Mesenchymal stem cell (in vitro differentiated cells and primary cell): ENCODE data around the gene PDE9A.
A peak's percentile ranks its signal among the peaks of the same experiment; 100 is the strongest.

Source experiments
- DNase-seq: peaks from one replicate; pipeline ENCODE4 v3.0.0-alpha.2; 2013
- H2AFZ ChIP-seq: one replicate; pipeline ENCODE4 v1.6.1; 2013; ENCODE audit warnings: low read depth, mild to moderate bottlenecking, control low read depth, inconsistent platforms, low read length, moderate library complexity
- H2AK5ac ChIP-seq: 2 replicates; pipeline ENCODE4 v1.6.1; 2013; ENCODE audit warnings: low read length, moderate library complexity, mild to moderate bottlenecking, inconsistent platforms; ENCODE audit not compliant: severe bottlenecking
- H2BK120ac ChIP-seq: one replicate; pipeline ENCODE4 v1.6.1; 2013; ENCODE audit warnings: low read depth, mild to moderate bottlenecking, inconsistent platforms, low read length, moderate library complexity
- H2BK12ac ChIP-seq, 2 experiments: one replicate each; pipeline ENCODE4 v1.6.1; 2013; ENCODE audit warnings: inconsistent platforms in 2 of 2, low read length in 2 of 2, mild to moderate bottlenecking in 2 of 2, moderate library complexity in 2 of 2, control low read depth in 1 of 2
- H2BK15ac ChIP-seq: one replicate; pipeline ENCODE4 v1.6.1; 2013; ENCODE audit warnings: mild to moderate bottlenecking, low read depth, inconsistent platforms; ENCODE audit not compliant: poor library complexity, severe bottlenecking
- H2BK5ac ChIP-seq: 2 replicates; pipeline ENCODE4 v1.6.1; 2013; ENCODE audit warnings: low read depth, mild to moderate bottlenecking, low read length, control low read depth, inconsistent platforms; ENCODE audit not compliant: poor library complexity, severe bottlenecking
- H3K14ac ChIP-seq, 2 experiments: one replicate each; pipeline ENCODE4 v1.6.1; 2013; ENCODE audit warnings: inconsistent platforms in 2 of 2, low read length in 2 of 2, control low read depth in 1 of 2, mild to moderate bottlenecking in 1 of 2, moderate library complexity in 1 of 2
- H3K18ac ChIP-seq, 2 experiments: one replicate each; pipeline ENCODE4 v1.6.1; 2013; ENCODE audit warnings: inconsistent platforms in 2 of 2, low read length in 2 of 2, control low read depth in 1 of 2, low read depth in 1 of 2, mild to moderate bottlenecking in 1 of 2
- H3K23ac ChIP-seq, 2 experiments: one replicate each; pipeline ENCODE4 v1.6.1; 2013; ENCODE audit warnings: inconsistent platforms in 2 of 2, low read length in 2 of 2, mild to moderate bottlenecking in 2 of 2, moderate library complexity in 2 of 2, control low read depth in 1 of 2
- H3K27ac ChIP-seq: 2 replicates; pipeline ENCODE4 v1.5.1; 2013; ENCODE audit warnings: mild to moderate bottlenecking, moderate library complexity, low read length, control low read depth, inconsistent platforms; ENCODE audit not compliant: poor library complexity, severe bottlenecking
- H3K27me3 ChIP-seq, 2 experiments: 2 replicates each; pipeline versions ENCODE4 v1.6.1 to v1.7.0; 2013; ENCODE audit warnings: low read length in 2 of 2, mild to moderate bottlenecking in 2 of 2, moderate library complexity in 2 of 2, control low read depth in 1 of 2, inconsistent platforms in 1 of 2; ENCODE audit not compliant: control insufficient read depth in 1 of 2, insufficient read depth in 1 of 2
- H3K36me3 ChIP-seq, 2 experiments: 2 replicates each; pipeline versions ENCODE4 v1.6.1 to v1.7.0; 2013; ENCODE audit warnings: low read length in 2 of 2, control low read depth in 1 of 2, inconsistent platforms in 1 of 2, low read depth in 1 of 2, mild to moderate bottlenecking in 1 of 2; ENCODE audit not compliant: insufficient read depth in 2 of 2, control insufficient read depth in 1 of 2
- H3K4ac ChIP-seq, 2 experiments: one replicate each; pipeline ENCODE4 v1.6.1; 2013; ENCODE audit warnings: inconsistent platforms in 2 of 2, low read length in 2 of 2, mild to moderate bottlenecking in 2 of 2, moderate library complexity in 2 of 2, control low read depth in 1 of 2, low read depth in 1 of 2
- H3K4me1 ChIP-seq: 2 replicates; pipeline ENCODE4 v1.6.1; 2013; ENCODE audit warnings: low read depth, low read length, control low read depth; ENCODE audit not compliant: control insufficient read depth, insufficient read depth
- H3K4me2 ChIP-seq: 2 replicates; pipeline ENCODE4 v1.6.1; 2013; ENCODE audit warnings: low read length, mild to moderate bottlenecking, inconsistent platforms; ENCODE audit not compliant: poor library complexity, severe bottlenecking
- H3K4me3 ChIP-seq, 2 experiments: 2 replicates each; pipeline versions ENCODE4 v1.5.1 to v1.7.0; 2013; ENCODE audit warnings: low read length in 2 of 2, mild to moderate bottlenecking in 2 of 2, control low read depth in 1 of 2, low read depth in 1 of 2; ENCODE audit not compliant: insufficient read depth in 1 of 2
- H3K79me1 ChIP-seq: replicated peaks from 2 replicates; pipeline ENCODE4 v1.6.1; 2013; ENCODE audit warnings: mild to moderate bottlenecking, control low read depth, low read length, inconsistent platforms; ENCODE audit not compliant: poor library complexity, severe bottlenecking
- H3K9ac ChIP-seq: 2 replicates; pipeline ENCODE4 v1.7.0; 2013; ENCODE audit warnings: mild to moderate bottlenecking, low read length, moderate library complexity
- H3K9me3 ChIP-seq: 2 replicates; pipeline ENCODE4 v1.7.0; 2013; ENCODE audit warnings: mild to moderate bottlenecking, low read length; ENCODE audit not compliant: control insufficient read depth
- H4K8ac ChIP-seq: one replicate; pipeline ENCODE4 v1.6.1; 2013; ENCODE audit warnings: inconsistent platforms, mild to moderate bottlenecking, low read length, moderate library complexity
- H4K91ac ChIP-seq: one replicate; pipeline ENCODE4 v1.6.1; 2013; ENCODE audit warnings: mild to moderate bottlenecking, low read length, inconsistent platforms
- WGBS: methylation state at CpG from one replicate; pipeline ENCODE4 v1.1.7; 2013; ENCODE audit warnings: mixed read lengths; 5-methylcytosine and 5-hydroxymethylcytosine counted together

Gene PDE9A

DNA sequence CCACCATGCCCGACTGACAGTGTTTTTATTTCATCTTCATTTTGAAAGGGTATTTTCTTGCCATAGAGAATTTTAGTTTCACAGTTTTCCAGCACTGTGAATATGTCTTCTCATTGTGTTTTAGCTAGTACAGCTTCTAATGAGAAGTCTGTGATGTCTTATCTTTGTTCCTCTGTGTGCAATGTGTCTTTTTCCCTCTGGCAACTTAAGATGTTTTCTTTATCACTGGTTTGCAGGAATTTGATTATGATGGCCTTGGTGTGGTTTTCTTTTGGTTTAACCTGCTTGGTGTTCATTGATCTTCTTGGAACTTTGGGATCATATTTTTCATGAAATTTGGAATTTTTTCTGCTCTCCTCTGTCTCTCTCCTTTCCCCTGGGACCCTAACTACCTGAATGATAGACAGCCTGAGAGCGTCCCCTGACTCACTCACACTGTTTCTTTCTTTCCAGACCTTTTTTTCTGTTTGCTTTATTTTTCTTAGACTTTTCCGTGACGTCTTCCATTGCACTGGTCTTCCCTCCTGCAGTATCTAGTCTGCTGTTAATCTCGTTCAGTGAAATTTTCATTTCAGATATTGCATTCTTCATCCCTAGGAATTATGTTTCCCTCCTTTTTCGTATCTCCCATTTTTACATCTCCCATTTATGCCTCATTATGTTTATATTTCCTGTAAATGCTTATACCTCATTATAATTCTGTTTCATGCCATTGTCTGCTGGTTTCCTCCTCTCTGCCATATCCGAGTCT, 48.5 kb downstream of the PDE9A start:
- H3K4ac ChIP-seq: no peak overlapping the region

DNA sequence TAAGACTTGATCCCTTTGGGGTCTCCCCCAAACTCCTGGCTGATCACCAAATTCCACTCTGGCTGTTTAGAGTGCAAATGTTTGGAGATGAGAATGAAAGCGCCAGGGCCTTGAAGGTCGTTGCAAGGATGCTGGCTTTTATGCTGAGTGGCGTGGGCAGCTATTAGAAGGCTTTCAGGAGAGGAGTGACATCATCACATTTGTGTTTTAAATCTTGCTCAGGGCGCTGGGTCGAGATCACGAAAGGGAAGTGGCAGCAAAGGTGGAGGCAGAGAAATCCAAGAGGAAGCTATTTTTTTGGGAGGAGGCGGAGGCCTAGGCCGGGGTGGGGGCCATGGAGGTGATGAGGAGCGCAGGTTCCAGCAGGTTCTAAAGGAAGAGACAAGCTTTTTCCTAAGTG, 49.3 kb downstream of the PDE9A start:
- 99% methylated on average over 9 of the region's 9 CpGs for WGBS
- H2BK15ac ChIP-seq: no peak overlapping the region

More for the DNA sequence above, 48.5 kb downstream of the PDE9A start:
- DNase-seq: no peak
- H3K14ac ChIP-seq: no peak overlapping the region
- no peak overlapping the region for H4K91ac ChIP-seq
- no peak overlapping the region for H3K27ac ChIP-seq
- no peaks in the 10 kb centered on the region for H3K79me1 ChIP-seq
- H3K4me2 ChIP-seq: no peak overlapping the region
- no peak overlapping the region for H3K9ac ChIP-seq
- H3K27me3 ChIP-seq: peaks cover 0 to 30% of the 10 kb centered on the region in 2 experiments
- no peak overlapping the region for H2AFZ ChIP-seq
- H3K36me3 ChIP-seq: peaks cover 0 to 11% of the 10 kb centered on the region in 2 experiments
- H2BK15ac ChIP-seq: no peak overlapping the region
- no peak overlapping the region for H4K8ac ChIP-seq
- no peak overlapping the region for H3K4me3 ChIP-seq
- H3K9me3 ChIP-seq: peaks cover 21% of the 10 kb centered on the region
- no peak overlapping the region for H2BK12ac ChIP-seq
- H2BK5ac ChIP-seq: no peak overlapping the region
- WGBS: 94% methylated on average over 6 of the region's 7 CpGs
- no peak overlapping the region for H3K18ac ChIP-seq
- no peak overlapping the region for H2AK5ac ChIP-seq
- H2BK120ac ChIP-seq: no peak overlapping the region
- no peak overlapping the region for H3K23ac ChIP-seq
- H3K4me1 ChIP-seq: peaks cover 8% of the 10 kb centered on the region

DNA sequence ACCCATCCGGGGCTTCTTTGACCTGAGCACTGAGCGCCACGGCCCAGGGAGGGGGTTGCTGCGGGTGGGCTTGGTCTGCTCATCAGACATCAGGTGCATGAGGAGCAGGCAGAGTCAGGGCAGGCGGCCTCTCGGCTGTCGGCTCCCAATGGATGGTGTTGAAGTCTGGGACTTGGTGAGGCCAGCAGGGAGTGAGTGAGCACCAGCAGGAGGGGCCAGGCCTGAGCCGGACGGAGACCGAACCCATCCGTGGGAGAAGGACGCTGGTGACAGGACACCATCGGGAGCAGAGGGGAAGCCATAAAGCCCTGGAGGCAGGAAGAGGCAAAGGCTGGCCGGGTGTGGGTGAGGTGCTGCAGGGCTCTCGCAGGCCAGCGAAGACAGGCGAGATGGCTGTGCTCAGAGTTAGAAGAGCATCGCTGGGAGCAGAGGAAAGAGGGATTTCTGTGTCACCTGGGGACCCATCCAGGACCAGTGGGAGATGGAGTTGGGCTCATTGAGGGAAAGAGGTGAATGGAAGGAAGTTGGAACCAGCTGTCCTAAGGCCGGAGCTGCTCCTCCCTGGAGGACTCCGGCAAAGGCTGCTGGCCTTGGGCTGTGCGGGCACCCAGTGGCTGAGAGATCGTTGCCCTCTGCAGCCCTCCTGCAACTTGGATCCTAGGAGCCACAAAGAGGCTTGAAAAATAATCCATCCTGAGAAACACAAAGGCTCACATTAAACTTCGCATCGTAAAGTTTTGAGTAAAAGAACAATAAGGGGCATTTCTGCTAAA, 49.9 kb downstream of the PDE9A start:
- peaks cover 0 to 11% of the 10 kb centered on the region in 2 experiments for H3K36me3 ChIP-seq
- no peak overlapping the region for H4K8ac ChIP-seq
- WGBS: 98% methylated on average over 24 of the region's 24 CpGs
- no peak overlapping the region for H3K14ac ChIP-seq
- no peak overlapping the region for H3K18ac ChIP-seq
- no peak overlapping the region for H3K23ac ChIP-seq
- no peak overlapping the region for H3K27ac ChIP-seq
- H3K9ac ChIP-seq: no peak overlapping the region
- peaks cover 8% of the 10 kb centered on the region for H3K4me1 ChIP-seq
- H3K4ac ChIP-seq: no peak overlapping the region
- H3K79me1 ChIP-seq: no peaks in the 10 kb centered on the region
- no peak overlapping the region for H2BK5ac ChIP-seq
- H2BK120ac ChIP-seq: no peak overlapping the region
- no peak overlapping the region for H2BK12ac ChIP-seq
- H2AK5ac ChIP-seq: no peak overlapping the region
- no peak overlapping the region for H2AFZ ChIP-seq
- no peak overlapping the region for H2BK15ac ChIP-seq
- H4K91ac ChIP-seq: no peak overlapping the region
- H3K9me3 ChIP-seq: peaks cover 21% of the 10 kb centered on the region
- H3K4me2 ChIP-seq: no peak overlapping the region
- peaks cover 0 to 21% of the 10 kb centered on the region in 2 experiments for H3K27me3 ChIP-seq
- no peak overlapping the region for H3K4me3 ChIP-seq
- DNase-seq: no peak

More for the DNA sequence above, 49.3 kb downstream of the PDE9A start:
- Histone ChIP-seq H3K18ac (no peak overlapping the region), H2BK5ac (no peak overlapping the region), H3K14ac (no peak overlapping the region), H3K36me3 (peaks cover 0 to 11% of the 10 kb centered on the region in 2 experiments), H4K91ac (no peak overlapping the region), H3K4me2 (no peak overlapping the region), H3K23ac (no peak overlapping the region), H2AK5ac (no peak overlapping the region), H3K27me3 (peaks cover 0 to 24% of the 10 kb centered on the region in 2 experiments), H2AFZ (no peak overlapping the region), H2BK120ac (no peak overlapping the region), H4K8ac (no peak overlapping the region), H3K4me3 (no peak overlapping the region), H3K9ac (no peak overlapping the region), H3K4me1 (peaks cover 8% of the 10 kb centered on the region), H3K9me3 (peaks cover 21% of the 10 kb centered on the region), H2BK12ac (no peak overlapping the region), H3K27ac (no peak overlapping the region), H3K4ac (no peak overlapping the region), H3K79me1 (no peaks in the 10 kb centered on the region)
- DNase-seq: no peak

DNA sequence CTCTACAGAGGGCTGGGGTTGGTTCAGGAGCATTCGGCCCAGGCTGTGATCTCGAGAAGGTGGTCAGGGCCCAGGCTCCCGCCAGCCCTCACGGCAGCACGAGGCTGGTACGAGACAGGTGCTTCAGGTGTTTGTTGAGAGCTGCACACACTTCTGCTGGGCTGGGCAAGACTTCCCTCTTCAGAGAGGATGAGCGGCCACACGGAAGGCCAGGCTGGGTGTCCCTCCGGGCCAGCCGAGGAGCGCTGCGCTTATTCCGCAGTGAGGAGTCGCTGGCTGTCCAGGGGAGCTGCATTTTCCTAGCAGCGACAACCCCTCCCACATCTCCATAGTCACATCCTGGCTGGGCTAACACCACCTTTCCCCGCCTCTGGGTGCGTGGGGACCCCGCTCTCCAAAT, 50.5 kb downstream of the PDE9A start:
- Histone ChIP-seq H4K91ac (no peak overlapping the region), H2BK15ac (peak overlapping the region; percentile 60), H2BK5ac (no peak overlapping the region), H3K36me3 (peaks cover 0 to 11% of the 10 kb centered on the region in 2 experiments), H3K4me1 (peaks cover 8% of the 10 kb centered on the region), H4K8ac (no peak overlapping the region), H2AK5ac (no peak overlapping the region), H3K27me3 (peaks cover 0 to 20% of the 10 kb centered on the region in 2 experiments), H2AFZ (no peak overlapping the region), H3K14ac (no peak overlapping the region), H3K4me2 (no peak overlapping the region), H2BK120ac (no peak overlapping the region), H2BK12ac (no peak overlapping the region), H3K4ac (no peak overlapping the region), H3K9me3 (peaks cover 21% of the 10 kb centered on the region), H3K23ac (no peak overlapping the region), H3K4me3 (no peak overlapping the region), H3K18ac (no peak overlapping the region), H3K27ac (no peak overlapping the region), H3K9ac (no peak overlapping the region), H3K79me1 (no peaks in the 10 kb centered on the region)
- 89% methylated on average over 18 of the region's 18 CpGs for WGBS
- no peak for DNase-seq
